BJ (cell line): ENCODE measurements around the gene ATG2A. TPM values are rescaled to one million over a fixed set of nuclear protein-coding genes. Genes with fewer than 3 reads are reported as not detected.

Source experiments
- CTCF ChIA-PET: fragments of 350-600 bp; formaldehyde crosslinking; extraction: SDS; loops from one replicate; lab custom pipeline; 2021; ENCODE audit warnings: antibody characterized with exemption, inconsistent platforms; lab: Yijun Ruan, JAX
- POLR2A ChIA-PET: fragments of 300-600 bp; sonication (Branson Sonifier 250); formaldehyde crosslinking; extraction: SDS; loops from one replicate; lab custom pipeline; 2021; ENCODE audit warnings: antibody characterized with exemption; lab: Charles Lee
- DNase-seq: peaks from one replicate; pipeline ENCODE4 v3.0.0-alpha.2; 2011; ENCODE audit warnings: low read depth
- H3K27me3 ChIP-seq: 2 replicates; pipeline ENCODE4 v1.6.0; 2011; ENCODE audit warnings: low read length; ENCODE audit not compliant: control insufficient read depth, insufficient read depth
- H3K36me3 ChIP-seq: 2 replicates; pipeline ENCODE4 v1.5.1; 2011; ENCODE audit warnings: low read length; ENCODE audit not compliant: control insufficient read depth, insufficient read depth
- H3K4me3 ChIP-seq: 2 replicates; pipeline ENCODE4 v1.5.1; 2011; ENCODE audit warnings: low read depth, mild to moderate bottlenecking, control low read depth, low read length
- CTCF ChIP-seq: IDR thresholded peaks from 2 replicates; pipeline ENCODE4 v1.5.1; 2011; ENCODE audit warnings: low read depth, mild to moderate bottlenecking, control low read depth, inconsistent platforms, low read length, moderate library complexity; ENCODE audit not compliant: insufficient read depth
- polyA plus RNA-seq: library from polyadenylated mRNA; depleted of rRNA; stranded (reverse); fragments of >200 nt; gene quantifications from 2 replicates; pipeline ENCODE4 v1.2.3, GENCODE V29; 2011

ATG2A gene
- polyA plus RNA-seq, 1 experiment, result 7.0 TPM

GRCh38 chr11:64951529-64951928, 34.5 kb upstream of the ATG2A start:
- POLR2A ChIA-PET, result no interaction called here
- Histone ChIP-seq H3K36me3 (no peaks in the 10 kb centered on the region), H3K27me3 (peaks cover 7% of the 10 kb centered on the region), H3K4me3 (no peak overlapping the region)
- no peak for TF ChIP-seq CTCF
- CTCF ChIA-PET, result no interaction called here
- DNase-seq, result no peak

DNA sequence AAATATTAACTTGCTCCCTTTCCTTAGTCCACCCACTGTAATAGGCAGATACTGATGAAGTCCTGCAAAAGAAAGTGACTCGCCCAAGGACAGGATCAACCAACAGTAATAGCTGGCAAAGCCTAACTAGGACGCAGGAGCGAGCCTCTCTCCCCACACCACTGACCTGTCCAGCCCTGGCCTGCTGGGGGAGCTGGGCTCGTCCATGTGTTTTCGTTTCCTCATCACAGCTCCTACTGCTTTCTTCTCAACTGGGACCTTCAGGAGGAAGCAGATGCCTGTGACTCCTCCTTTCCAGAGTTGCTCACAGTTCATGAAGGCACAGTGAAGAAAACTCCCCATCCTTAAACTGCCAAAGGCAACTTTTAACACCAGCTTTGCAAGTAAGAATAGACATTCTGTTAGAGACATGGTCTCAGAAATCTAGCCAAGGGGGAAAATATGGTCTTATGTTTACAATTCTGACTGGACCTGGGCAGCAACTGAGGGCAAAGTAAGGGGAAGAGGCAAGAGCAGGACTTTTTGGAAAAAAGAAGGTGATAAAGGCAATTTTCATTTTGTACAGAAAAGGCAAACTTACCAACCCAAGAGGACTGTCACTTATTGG, 30.3 kb upstream of the ATG2A start:
- CTCF ChIA-PET, result interaction anchor here (1.0 to 1.7 kb wide), 2 partner anchors 10 to 13 kb away, joined by 3 to 4 read pairs; no protein-coding TSS in a partner anchor
- POLR2A ChIA-PET, result no interaction called here
- Histone ChIP-seq H3K4me3 (no peak overlapping the region), H3K36me3 (no peaks in the 10 kb centered on the region), H3K27me3 (peaks cover 9% of the 10 kb centered on the region)
- peak; percentile 12; the same call in 1 of the 2 replicates for TF ChIP-seq CTCF
- no peak for DNase-seq

DNA sequence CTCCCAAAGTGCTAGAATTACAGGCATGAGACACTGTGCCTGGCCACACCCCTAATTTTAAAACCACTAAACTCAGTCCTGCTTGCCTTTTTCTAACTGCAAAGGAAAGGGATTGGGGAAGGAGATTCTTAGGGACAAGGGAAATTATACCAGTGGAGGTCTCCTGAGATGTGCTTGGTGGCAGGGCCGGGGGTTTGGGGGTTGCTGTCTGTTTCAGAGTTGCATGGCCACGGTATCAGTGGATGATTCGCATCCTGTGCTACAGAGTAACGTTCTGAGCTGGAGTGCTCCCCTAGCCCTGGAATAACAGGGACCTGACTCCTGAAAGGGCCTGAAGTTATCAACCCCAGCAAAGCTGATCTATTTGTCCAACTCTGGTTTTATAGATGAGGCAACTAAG, 19.5 kb upstream of the ATG2A start:
- ChIA-PET POLR2A (no interaction called here), CTCF (interaction anchor here (1.8 kb wide), 1 partner anchor 78 kb away, joined by 9 read pairs; the partner anchor contains the start of gene ARL2)
- no peak for TF ChIP-seq CTCF
- H3K27me3 ChIP-seq, result peaks cover 6% of the 10 kb centered on the region; the same call in 1 of the 2 replicates
- H3K4me3 ChIP-seq, result no peak overlapping the region
- DNase-seq, result no peak
- peaks cover 22% of the 10 kb centered on the region for H3K36me3 ChIP-seq

DNA sequence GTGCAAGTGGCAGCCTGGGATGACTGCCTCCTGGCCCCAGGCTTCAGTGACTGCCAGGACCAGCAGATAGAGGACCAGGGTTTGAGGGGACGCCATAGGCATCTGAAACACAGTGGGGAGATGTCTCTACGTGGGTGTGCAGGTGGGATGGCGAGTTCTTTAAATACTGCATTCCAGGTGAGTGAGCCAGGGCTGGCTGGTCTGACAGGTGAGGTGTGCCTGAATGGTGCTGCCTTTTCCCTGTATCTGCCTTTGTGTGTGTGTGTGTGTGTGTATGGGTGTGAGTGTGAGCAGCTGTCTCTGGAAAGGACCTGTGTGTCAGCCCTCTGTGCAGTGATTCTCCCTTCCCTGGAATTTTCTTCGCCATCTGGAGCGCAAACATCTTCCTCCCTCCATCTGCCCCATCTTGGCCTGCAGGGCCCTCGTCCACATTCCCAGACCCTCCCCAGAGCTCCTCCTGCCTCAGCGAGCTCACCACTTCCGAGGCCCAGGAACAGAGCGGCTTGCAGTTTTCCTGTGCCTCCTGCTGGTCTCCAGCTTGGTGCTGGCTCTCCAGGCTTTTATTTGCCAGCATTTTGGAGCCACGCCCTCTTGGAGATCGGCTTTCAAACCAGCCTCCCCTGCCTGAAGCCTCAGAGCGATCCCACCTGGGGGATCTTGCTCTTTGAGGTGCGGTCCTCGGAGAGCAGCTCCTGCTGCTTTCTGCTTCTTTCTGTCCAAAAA, 18.5 kb upstream of the ATG2A start, which contains the start of gene GPHA2:
TSS of gene GPHA2 (minus strand) at position 535 of the 723 bp plus-strand sequence. CDS start at position 102, 433 bp downstream.
- TF ChIP-seq CTCF, result peak; percentile 28; the same call in 1 of the 2 replicates
- CTCF ChIA-PET, result interaction anchor here (1.5 to 1.8 kb wide), 3 partner anchors 8 to 182 kb away, joined by 4 to 9 read pairs (median 4); partner anchors contain the start of genes ARL2 and ZNHIT2
- H3K4me3 ChIP-seq, result no peak within 1 kb of the TSS
- H3K36me3 ChIP-seq, result peaks cover 26% of the 10 kb centered on the region
- no peak for DNase-seq
- POLR2A ChIA-PET, result no interaction called here
- peaks cover 6% of the 10 kb centered on the region; the same call in 1 of the 2 replicates for H3K27me3 ChIP-seq

GRCh38 chr11:64934682-64935358, 17.8 kb upstream of the ATG2A start:
- POLR2A ChIA-PET, result no interaction called here
- H3K27me3 ChIP-seq, result peaks cover 4% of the 10 kb centered on the region; the same call in 1 of the 2 replicates
- no peak for TF ChIP-seq CTCF
- CTCF ChIA-PET, result interaction anchor here (1.5 to 1.7 kb wide), 2 partner anchors 9 to 183 kb away, joined by 4 read pairs; partner anchors contain the start of gene ZNHIT2
- DNase-seq, result no peak
- peaks cover 32% of the 10 kb centered on the region for H3K36me3 ChIP-seq
- no peak overlapping the region for H3K4me3 ChIP-seq
